ENCODE data around the gene OR52L1.

- TF ChIP-seq GATA3 (IDR thresholded peaks at IDR 0.05; ENCODE audit: low read depth, low read length) (no peak), GATA2 (IDR thresholded peaks at IDR 0.05; ENCODE audit: low read depth, low read length) (no peak)
Observed at GRCh38 chr11:6027501-6027900, 40.7 kb upstream of the OR52L1 start.

Data from SH-SY5Y (cell line).